Skin epidermis (tissue), 12 donors: Measurements from ENCODE around the gene TBCEL.

Experiments used
- H3K27ac ChIP-seq, 21 experiments: fragments of 200-600 bp; sonication (generic) in 11 of 21; one replicate each; pipeline ENCODE4 v1.5.0; 2020; ENCODE audit warnings: mild to moderate bottlenecking in 3 of 21, inconsistent platforms in 2 of 21, moderate library complexity in 2 of 21
- H3K4me3 ChIP-seq, 7 experiments: fragments of 200-600 bp; sonication (generic) in 2 of 7; one replicate each; pipeline ENCODE4 v1.5.0; 2020; ENCODE audit warnings: inconsistent platforms in 2 of 7, mild to moderate bottlenecking in 2 of 7, moderate library complexity in 1 of 7

TBCEL gene

GRCh38 chr11:121023848-121024751 is at the start of gene TBCEL:
Gene TBCEL, plus strand, starts transcription at chr11:121024102. Its CDS starts 21,589 bp downstream, at chr11:121045691.
- Histone ChIP-seq H3K27ac (peak within 1 kb of the TSS in 20 of 21 experiments; percentile 47 to 90 (median 76)), H3K4me3 (peak within 1 kb of the TSS; percentile 53 to 83 (median 69))

- no peak overlapping the region for H3K4me3 ChIP-seq
- no peak overlapping the region for H3K27ac ChIP-seq
Measured at GRCh38 chr11:120974466-120974865, 49.4 kb upstream of the TBCEL start.

- Histone ChIP-seq H3K4me3 (no peak overlapping the region), H3K27ac (no peak overlapping the region)
Measured at GRCh38 chr11:120974965-120975364, 48.9 kb upstream of the TBCEL start.

- Histone ChIP-seq H3K4me3 (no peak overlapping the region), H3K27ac (no peak overlapping the region)
Measured at GRCh38 chr11:120977266-120978137, 46.4 kb upstream of the TBCEL start.

- no peak overlapping the region for H3K4me3 ChIP-seq
- H3K27ac ChIP-seq = no peak overlapping the region
Measured at GRCh38 chr11:120978701-120979100, 45.2 kb upstream of the TBCEL start.

- Histone ChIP-seq H3K4me3 (peak overlapping the region; percentile 26 to 50 (median 31)), H3K27ac (peak overlapping the region in 2 of 21 experiments; percentile 5 to 30)
Measured at GRCh38 chr11:120985718-120986569, 38.0 kb upstream of the TBCEL start.

- no peak overlapping the region for H3K27ac ChIP-seq
- no peak overlapping the region for H3K4me3 ChIP-seq
Measured at GRCh38 chr11:120988603-120989002, 35.3 kb upstream of the TBCEL start.

GRCh38 chr11:120991830-120992686 is 31.8 kb upstream of the TBCEL start:
- H3K27ac ChIP-seq = no peak overlapping the region
- H3K4me3 ChIP-seq = no peak overlapping the region

- H3K27ac ChIP-seq = no peak overlapping the region
- H3K4me3 ChIP-seq = no peak overlapping the region
Measured at GRCh38 chr11:120994091-120994859, 29.6 kb upstream of the TBCEL start.

- Histone ChIP-seq H3K4me3 (no peak overlapping the region), H3K27ac (no peak overlapping the region)
Measured at GRCh38 chr11:120995184-120995583, 28.7 kb upstream of the TBCEL start.

GRCh38 chr11:120996973-120997372 is 26.9 kb upstream of the TBCEL start:
- Histone ChIP-seq H3K4me3 (no peak overlapping the region), H3K27ac (no peak overlapping the region)

GRCh38 chr11:120998581-120998980 is 25.3 kb upstream of the TBCEL start:
- Histone ChIP-seq H3K27ac (no peak overlapping the region), H3K4me3 (no peak overlapping the region)

- H3K27ac ChIP-seq = no peak overlapping the region
Measured at GRCh38 chr11:121004206-121004840, 19.6 kb upstream of the TBCEL start.

GRCh38 chr11:121006922-121007321 is 17.0 kb upstream of the TBCEL start:
- Histone ChIP-seq H3K4me3 (no peak overlapping the region), H3K27ac (no peak overlapping the region)

More at GRCh38 chr11:121004206-121004840, 19.6 kb upstream of the TBCEL start:
- no peak overlapping the region for H3K4me3 ChIP-seq

- Histone ChIP-seq H3K27ac (no peak overlapping the region), H3K4me3 (no peak overlapping the region)
Measured at GRCh38 chr11:121008551-121008950, 15.4 kb upstream of the TBCEL start.

- Histone ChIP-seq H3K27ac (no peak overlapping the region), H3K4me3 (no peak overlapping the region)
Measured at GRCh38 chr11:121012091-121012490, 11.8 kb upstream of the TBCEL start.

- H3K4me3 ChIP-seq = no peak overlapping the region
- H3K27ac ChIP-seq = no peak overlapping the region
Measured at GRCh38 chr11:121018746-121019145, 5.2 kb upstream of the TBCEL start.
